DOHH2 (cell line): Measurements from ENCODE around the gene SCN11A.
A peak's percentile ranks its signal among the peaks of the same experiment; 100 is the strongest.

ENCODE experiments used
- H3F3A ChIP-seq: fragments of 200-600 bp; sonication (generic), shearing (Covaris generic); 2 replicates; pipeline ENCODE4 v1.6.0; 2016; ENCODE audit warnings: antibody characterized with exemption, mild to moderate bottlenecking; ENCODE audit not compliant: control insufficient read depth, insufficient read depth
- H3K27ac ChIP-seq: fragments of 200-600 bp; sonication (generic); 2 replicates; pipeline ENCODE4 v1.5.1; 2014; ENCODE audit warnings: low read depth, mild to moderate bottlenecking, low read length, moderate library complexity
- H3K27me3 ChIP-seq: fragments of 200-600 bp; sonication (generic); 2 replicates; pipeline ENCODE4 v1.6.1; 2014; ENCODE audit warnings: mild to moderate bottlenecking, low read length, mixed read lengths; ENCODE audit not compliant: control insufficient read depth
- H3K36me3 ChIP-seq: fragments of 200-600 bp; sonication (generic); 2 replicates; pipeline ENCODE4 v1.6.1; 2014; ENCODE audit warnings: mild to moderate bottlenecking, low read length, moderate library complexity, mixed read lengths; ENCODE audit not compliant: control insufficient read depth
- H3K4me1 ChIP-seq: fragments of 200-600 bp; sonication (generic); 2 replicates; pipeline ENCODE4 v1.6.1; 2014; ENCODE audit warnings: mild to moderate bottlenecking, low read length, mixed read lengths; ENCODE audit not compliant: control insufficient read depth
- H3K4me2 ChIP-seq: fragments of 200-600 bp; sonication (generic); 2 replicates; pipeline ENCODE4 v1.6.0; 2014; ENCODE audit warnings: mild to moderate bottlenecking, low read length, moderate library complexity
- H3K4me3 ChIP-seq: fragments of 200-600 bp; sonication (generic); 2 replicates; pipeline ENCODE4 v1.5.1; 2014; ENCODE audit warnings: mild to moderate bottlenecking, low read length, mixed read lengths
- H3K79me2 ChIP-seq: fragments of 200-600 bp; sonication (generic); 2 replicates; pipeline ENCODE4 v1.6.1; 2014; ENCODE audit warnings: mild to moderate bottlenecking, low read length, mixed read lengths; ENCODE audit not compliant: control insufficient read depth
- H3K9me2 ChIP-seq: fragments of 200-600 bp; sonication (generic); replicated peaks from 2 replicates; pipeline ENCODE4 v1.6.1; 2014; ENCODE audit warnings: mild to moderate bottlenecking, low read length, mixed read lengths; ENCODE audit not compliant: control insufficient read depth
- H3K9me3 ChIP-seq: fragments of 200-600 bp; sonication (generic); 2 replicates; pipeline ENCODE4 v1.6.1; 2014; ENCODE audit warnings: antibody characterized with exemption, low read length, mixed read lengths; ENCODE audit not compliant: control insufficient read depth, insufficient read depth
- H4K20me1 ChIP-seq: fragments of 200-600 bp; sonication (generic); 2 replicates; pipeline ENCODE4 v1.6.0; 2014; ENCODE audit warnings: low read depth, mild to moderate bottlenecking, antibody characterized with exemption, low read length, moderate library complexity; ENCODE audit not compliant: control insufficient read depth, insufficient read depth
- EZH2phosphoT487 ChIP-seq: fragments of 200-600 bp; sonication (generic); IDR thresholded peaks from 2 replicates; pipeline ENCODE4 v1.6.1; 2017; ENCODE audit warnings: borderline replicate concordance, mild to moderate bottlenecking, antibody characterized with exemption, low read length, moderate library complexity, mixed read lengths
- TF ChIP-seq, protein P1 (sequence below): fragments of 200-600 bp; sonication (generic); IDR thresholded peaks from one replicate; pipeline ENCODE4 v1.5.1; 2014; ENCODE audit warnings: antibody characterized with exemption, mild to moderate bottlenecking, low read depth, low read length; ENCODE audit not compliant: poor library complexity, severe bottlenecking

Gene SCN11A

DNA sequence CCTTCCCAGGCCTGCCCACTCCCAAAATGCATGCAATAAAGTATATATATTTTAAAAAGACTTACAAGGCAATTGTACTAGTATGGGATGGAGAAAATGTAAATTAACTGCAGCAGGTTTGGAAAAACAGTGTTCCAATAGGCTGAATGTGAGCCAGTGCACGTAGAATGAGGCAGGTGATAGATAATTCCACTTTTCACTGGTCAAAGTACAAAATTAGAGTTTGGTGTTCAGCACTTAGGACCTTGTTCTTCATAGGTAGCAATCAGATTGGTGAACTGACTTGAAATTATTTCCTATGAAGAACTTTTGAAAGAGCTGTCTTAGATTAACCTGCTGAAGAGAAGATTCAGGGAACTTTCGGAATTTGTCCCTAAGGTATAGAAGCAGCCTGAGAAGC is 2.0 kb upstream of the SCN11A start:
- no peaks in the 10 kb centered on the region; the same call in 1 of the 2 replicates for H3F3A ChIP-seq
- H3K27me3 ChIP-seq: no peaks in the 10 kb centered on the region
- no peak overlapping the region for H3K4me3 ChIP-seq
- no peaks in the 10 kb centered on the region for H3K9me3 ChIP-seq
- H3K4me1 ChIP-seq: peaks cover 21% of the 10 kb centered on the region
- H3K9me2 ChIP-seq: no peaks in the 10 kb centered on the region
- no peak overlapping the region for H3K27ac ChIP-seq
- no peaks in the 10 kb centered on the region for H4K20me1 ChIP-seq
- 0 out of 2 replicates have a peak, but pooled peaks cover 3% of the 10 kb centered on the region for H3K36me3 ChIP-seq
- H3K79me2 ChIP-seq: peaks cover 40% of the 10 kb centered on the region
- no peak for TF ChIP-seq EZH2phosphoT487
- TF ChIP-seq, protein P1, sequence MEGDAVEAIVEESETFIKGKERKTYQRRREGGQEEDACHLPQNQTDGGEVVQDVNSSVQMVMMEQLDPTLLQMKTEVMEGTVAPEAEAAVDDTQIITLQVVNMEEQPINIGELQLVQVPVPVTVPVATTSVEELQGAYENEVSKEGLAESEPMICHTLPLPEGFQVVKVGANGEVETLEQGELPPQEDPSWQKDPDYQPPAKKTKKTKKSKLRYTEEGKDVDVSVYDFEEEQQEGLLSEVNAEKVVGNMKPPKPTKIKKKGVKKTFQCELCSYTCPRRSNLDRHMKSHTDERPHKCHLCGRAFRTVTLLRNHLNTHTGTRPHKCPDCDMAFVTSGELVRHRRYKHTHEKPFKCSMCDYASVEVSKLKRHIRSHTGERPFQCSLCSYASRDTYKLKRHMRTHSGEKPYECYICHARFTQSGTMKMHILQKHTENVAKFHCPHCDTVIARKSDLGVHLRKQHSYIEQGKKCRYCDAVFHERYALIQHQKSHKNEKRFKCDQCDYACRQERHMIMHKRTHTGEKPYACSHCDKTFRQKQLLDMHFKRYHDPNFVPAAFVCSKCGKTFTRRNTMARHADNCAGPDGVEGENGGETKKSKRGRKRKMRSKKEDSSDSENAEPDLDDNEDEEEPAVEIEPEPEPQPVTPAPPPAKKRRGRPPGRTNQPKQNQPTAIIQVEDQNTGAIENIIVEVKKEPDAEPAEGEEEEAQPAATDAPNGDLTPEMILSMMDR: no peak
- H3K4me2 ChIP-seq: no peak overlapping the region

DNA sequence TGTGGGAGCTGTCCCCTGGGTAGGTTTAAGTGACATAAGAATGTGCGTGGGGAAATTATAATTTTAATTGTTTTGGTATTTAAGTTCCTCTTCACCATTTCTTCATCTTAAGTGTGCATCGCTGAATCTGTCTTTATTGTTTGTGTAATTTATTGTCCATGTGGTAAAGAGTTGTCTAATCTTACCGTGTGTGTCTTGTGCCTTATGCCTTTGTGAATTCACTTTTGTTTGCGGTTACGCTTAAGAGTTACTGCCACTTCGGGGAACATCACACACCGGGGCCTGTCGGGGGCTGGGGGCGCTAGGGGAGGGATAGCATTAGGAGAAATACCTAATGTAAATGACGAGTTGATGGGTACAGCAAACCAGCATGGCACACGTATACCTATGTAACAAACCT is 839 bp upstream of the SCN11A start:
- no peaks in the 10 kb centered on the region for H4K20me1 ChIP-seq

DNA sequence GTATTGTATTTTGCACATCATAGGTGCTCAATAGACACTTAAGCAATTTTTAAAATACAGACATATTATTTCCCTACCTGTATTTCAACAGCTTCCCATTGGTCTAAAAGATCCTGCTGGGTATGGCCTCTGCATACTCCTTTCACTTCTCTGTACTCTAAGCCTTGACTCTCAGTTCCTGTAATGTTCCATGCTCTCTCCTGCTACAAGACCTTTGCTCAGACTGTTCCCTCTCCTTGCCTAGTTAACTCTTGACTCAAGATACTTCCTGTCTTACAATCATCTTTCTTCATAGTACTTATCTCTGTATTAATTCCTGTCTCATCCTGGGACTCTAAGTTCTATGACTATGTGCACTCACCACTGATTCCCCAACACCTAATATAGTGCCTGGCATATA is 1.7 kb downstream of the SCN11A start:
- no peaks in the 10 kb centered on the region for H3K9me2 ChIP-seq
- 0 out of 2 replicates have a peak, but pooled peaks cover 3% of the 10 kb centered on the region for H3K36me3 ChIP-seq
- H3K27me3 ChIP-seq: no peaks in the 10 kb centered on the region
- H3K4me1 ChIP-seq: peaks cover 17% of the 10 kb centered on the region
- TF ChIP-seq, protein P1: no peak
- no peak for TF ChIP-seq EZH2phosphoT487
- H3K4me2 ChIP-seq: no peak overlapping the region
- no peak overlapping the region for H3K27ac ChIP-seq
- H3K79me2 ChIP-seq: peaks cover 28% of the 10 kb centered on the region
- no peaks in the 10 kb centered on the region; the same call in 1 of the 2 replicates for H3F3A ChIP-seq
- no peaks in the 10 kb centered on the region for H4K20me1 ChIP-seq
- no peaks in the 10 kb centered on the region for H3K9me3 ChIP-seq
- no peak overlapping the region for H3K4me3 ChIP-seq

More for the DNA sequence above, 839 bp upstream of the SCN11A start:
- Histone ChIP-seq H3K79me2 (peaks cover 37% of the 10 kb centered on the region), H3K9me2 (no peaks in the 10 kb centered on the region), H3F3A (no peaks in the 10 kb centered on the region; the same call in 1 of the 2 replicates), H3K27me3 (no peaks in the 10 kb centered on the region), H3K4me2 (peak overlapping the region; percentile 77), H3K9me3 (no peaks in the 10 kb centered on the region), H3K4me1 (peaks cover 21% of the 10 kb centered on the region), H3K4me3 (peak overlapping the region; percentile 80), H3K36me3 (0 out of 2 replicates have a peak, but pooled peaks cover 3% of the 10 kb centered on the region), H3K27ac (no peak overlapping the region)
- TF ChIP-seq, protein P1: no peak
- TF ChIP-seq EZH2phosphoT487: no peak
